Neutrophil (primary cell): ENCODE measurements around the gene GHITM.
A peak's percentile ranks its signal among the peaks of the same experiment; 100 is the strongest.
"Not testable (repeated sequence)": the region's sequence is repeated elsewhere in the genome, so short reads cannot be mapped to it uniquely, and the experiment has no call there.

Experiments used
- H3K27ac ChIP-seq: fragments of 200-600 bp; sonication (generic); 2 replicates; pipeline ENCODE4 v1.5.1; 2016; ENCODE audit warnings: mild to moderate bottlenecking, moderate library complexity
- H3K27me3 ChIP-seq: fragments of 200-600 bp; sonication (generic); 2 replicates; pipeline ENCODE4 v1.6.0; 2016; ENCODE audit warnings: mild to moderate bottlenecking
- H3K36me3 ChIP-seq: fragments of 200-600 bp; sonication (generic); 2 replicates; pipeline ENCODE4 v1.5.1; 2017
- H3K4me1 ChIP-seq, 2 experiments: fragments of 200-600 bp in 1 of 2; sonication (generic) in 1 of 2; 1 replicate in 1 of 2; 2 replicates in 1 of 2; pipeline versions ENCODE4 v1.5.1 to v1.6.1; 2013 to 2016; ENCODE audit warnings: low read depth in 1 of 2, low read length in 1 of 2, mild to moderate bottlenecking in 1 of 2, moderate library complexity in 1 of 2; ENCODE audit not compliant: control insufficient read depth in 1 of 2, insufficient read depth in 1 of 2
- H3K4me3 ChIP-seq, 2 experiments: fragments of 200-600 bp in 1 of 2; sonication (generic) in 1 of 2; 1 replicate in 1 of 2; 2 replicates in 1 of 2; pipeline ENCODE4 v1.5.1; 2013 to 2016; ENCODE audit warnings: low read depth in 1 of 2, low read length in 1 of 2, mild to moderate bottlenecking in 1 of 2, moderate library complexity in 1 of 2
- H3K9me3 ChIP-seq: fragments of 200-600 bp; sonication (generic); 2 replicates; pipeline ENCODE4 v1.5.1; 2016
- TF ChIP-seq, protein P1 (sequence below): fragments of 200-600 bp; sonication (generic); IDR thresholded peaks from 2 replicates; pipeline ENCODE4 v1.5.1; 2016; ENCODE audit warnings: antibody characterized with exemption

Gene GHITM

DNA sequence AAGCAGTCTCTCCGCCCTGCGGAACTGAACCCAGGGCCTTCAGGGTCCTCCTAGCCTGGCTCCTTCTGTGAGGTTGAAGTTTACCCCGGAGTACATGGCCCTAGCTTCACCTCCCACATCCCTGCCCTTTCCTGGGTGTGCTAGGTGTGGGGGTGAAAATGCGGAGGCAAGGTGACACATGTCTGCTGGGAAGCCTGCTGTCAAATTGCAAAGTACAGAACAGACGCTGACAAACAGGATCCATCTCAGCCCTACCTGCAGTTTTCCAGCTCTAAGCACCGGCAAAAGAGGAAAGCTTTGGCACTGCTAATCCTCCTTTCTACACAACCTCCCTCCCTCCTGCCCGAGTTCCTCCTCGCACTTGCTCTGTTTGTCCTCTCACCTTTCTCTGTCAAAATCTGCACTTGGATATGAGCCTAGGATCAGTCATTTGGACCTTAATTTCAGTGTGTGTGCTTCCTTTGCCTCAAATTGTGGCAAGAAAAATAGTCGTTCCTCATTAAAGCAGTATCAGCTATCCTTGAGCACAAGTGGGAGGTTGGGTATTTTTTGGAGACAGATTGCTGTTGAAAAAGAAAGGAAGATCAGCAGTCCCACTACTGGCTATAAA, 19.9 kb downstream of the GHITM start:
- peaks cover 45 to 47% of the 10 kb centered on the region in 2 experiments for H3K4me1 ChIP-seq
- TF ChIP-seq, protein P1, sequence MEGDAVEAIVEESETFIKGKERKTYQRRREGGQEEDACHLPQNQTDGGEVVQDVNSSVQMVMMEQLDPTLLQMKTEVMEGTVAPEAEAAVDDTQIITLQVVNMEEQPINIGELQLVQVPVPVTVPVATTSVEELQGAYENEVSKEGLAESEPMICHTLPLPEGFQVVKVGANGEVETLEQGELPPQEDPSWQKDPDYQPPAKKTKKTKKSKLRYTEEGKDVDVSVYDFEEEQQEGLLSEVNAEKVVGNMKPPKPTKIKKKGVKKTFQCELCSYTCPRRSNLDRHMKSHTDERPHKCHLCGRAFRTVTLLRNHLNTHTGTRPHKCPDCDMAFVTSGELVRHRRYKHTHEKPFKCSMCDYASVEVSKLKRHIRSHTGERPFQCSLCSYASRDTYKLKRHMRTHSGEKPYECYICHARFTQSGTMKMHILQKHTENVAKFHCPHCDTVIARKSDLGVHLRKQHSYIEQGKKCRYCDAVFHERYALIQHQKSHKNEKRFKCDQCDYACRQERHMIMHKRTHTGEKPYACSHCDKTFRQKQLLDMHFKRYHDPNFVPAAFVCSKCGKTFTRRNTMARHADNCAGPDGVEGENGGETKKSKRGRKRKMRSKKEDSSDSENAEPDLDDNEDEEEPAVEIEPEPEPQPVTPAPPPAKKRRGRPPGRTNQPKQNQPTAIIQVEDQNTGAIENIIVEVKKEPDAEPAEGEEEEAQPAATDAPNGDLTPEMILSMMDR, result no peak
- peaks cover 11% of the 10 kb centered on the region for H3K27me3 ChIP-seq
- H3K27ac ChIP-seq, result peak overlapping the region; percentile 39
- H3K36me3 ChIP-seq, result peaks cover 5% of the 10 kb centered on the region
- H3K4me3 ChIP-seq, result peak overlapping the region in 1 of 2 experiments; percentile 31
- H3K9me3 ChIP-seq, result no peaks in the 10 kb centered on the region

DNA sequence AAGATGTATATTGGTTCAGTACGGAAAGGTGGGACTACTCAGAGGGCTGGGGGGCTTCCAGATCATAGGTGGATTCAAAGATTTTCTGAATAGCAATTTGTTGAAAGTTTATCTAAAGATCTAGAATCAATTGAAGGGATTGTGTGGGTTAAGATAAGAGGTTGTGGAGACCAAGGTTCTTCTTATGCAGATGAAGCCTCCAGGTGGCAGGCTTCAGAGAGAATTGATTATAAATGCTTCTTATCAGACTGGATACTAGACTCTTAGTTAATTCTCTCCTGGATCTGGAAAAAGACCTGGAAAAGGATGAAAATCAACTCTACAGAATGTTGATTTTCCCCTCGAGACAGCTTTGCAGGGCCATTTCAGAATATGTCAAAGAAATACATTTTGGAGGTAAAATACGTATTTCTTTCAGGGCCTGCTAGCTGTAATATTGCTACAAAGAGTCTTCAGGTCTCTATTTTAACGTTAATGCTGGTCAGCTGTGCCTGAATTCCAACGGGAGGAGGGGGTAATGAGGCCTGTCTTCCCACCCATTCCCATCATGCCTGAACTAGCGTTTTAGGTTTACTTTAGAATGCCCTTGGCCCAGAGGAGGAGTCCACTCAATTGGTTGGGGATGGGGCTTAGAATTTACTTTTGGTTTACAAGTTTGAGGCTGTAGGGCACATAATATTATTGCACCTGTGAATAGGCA, 21.5 kb downstream of the GHITM start:
- peaks cover 27% of the 10 kb centered on the region for H3K27me3 ChIP-seq
- no peak overlapping the region for H3K4me3 ChIP-seq
- H3K4me1 ChIP-seq, result peaks cover 34 to 36% of the 10 kb centered on the region in 2 experiments
- H3K9me3 ChIP-seq, result no peaks in the 10 kb centered on the region
- no peaks in the 10 kb centered on the region for H3K36me3 ChIP-seq
- TF ChIP-seq, protein P1, result no peak
- no peak overlapping the region for H3K27ac ChIP-seq

DNA sequence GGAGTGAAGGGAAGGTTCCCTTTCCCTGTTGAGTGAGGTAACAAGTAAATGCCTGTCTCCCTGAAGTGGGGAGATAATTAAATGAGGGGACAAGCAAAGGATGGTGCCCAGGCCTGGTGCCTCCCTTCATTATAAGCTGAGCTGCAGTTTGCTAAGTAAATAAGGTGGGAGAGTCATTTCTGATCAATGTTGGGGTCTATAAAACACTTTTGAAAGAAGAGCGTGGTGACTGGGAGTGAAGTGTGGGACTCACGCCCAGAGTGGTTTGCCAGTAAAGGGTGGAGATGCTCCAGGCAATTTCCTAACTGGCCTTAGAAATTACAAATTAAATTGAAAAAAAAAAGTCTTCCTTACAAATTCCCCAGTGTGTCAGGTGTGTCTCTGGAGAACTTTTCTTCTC, 24.7 kb downstream of the GHITM start:
- Histone ChIP-seq H3K4me1 (peaks cover 4 to 5% of the 10 kb centered on the region in 2 experiments), H3K27ac (no peak overlapping the region), H3K36me3 (no peaks in the 10 kb centered on the region), H3K9me3 (no peaks in the 10 kb centered on the region), H3K27me3 (peaks cover 27% of the 10 kb centered on the region), H3K4me3 (no peak overlapping the region)
- TF ChIP-seq, protein P1, result no peak

DNA sequence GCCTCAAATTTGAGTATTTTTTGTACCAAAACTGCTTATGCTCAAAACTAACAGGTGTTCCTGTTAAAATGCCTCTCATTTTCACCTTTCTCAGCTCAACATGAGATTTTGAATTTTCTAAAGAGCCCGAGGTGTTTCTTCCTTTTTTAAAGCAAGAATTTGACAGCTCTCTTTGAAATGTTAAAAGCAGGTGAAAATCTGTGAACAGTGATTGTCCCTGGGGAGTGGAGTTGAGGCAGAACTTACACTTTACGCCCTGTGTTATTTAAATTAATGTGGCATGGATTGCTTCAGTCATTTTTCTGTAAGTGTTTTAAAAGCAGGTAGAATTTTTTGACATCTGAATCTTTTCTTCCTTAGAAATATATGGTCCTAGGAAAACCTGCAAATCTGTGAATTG, 25.1 kb downstream of the GHITM start:
- Histone ChIP-seq H3K27me3 (peaks cover 27% of the 10 kb centered on the region), H3K36me3 (no peaks in the 10 kb centered on the region), H3K9me3 (no peaks in the 10 kb centered on the region), H3K4me1 (peaks cover 0 to under 1% of the 10 kb centered on the region in 2 experiments), H3K4me3 (no peak overlapping the region), H3K27ac (no peak overlapping the region)
- TF ChIP-seq, protein P1, result no peak

DNA sequence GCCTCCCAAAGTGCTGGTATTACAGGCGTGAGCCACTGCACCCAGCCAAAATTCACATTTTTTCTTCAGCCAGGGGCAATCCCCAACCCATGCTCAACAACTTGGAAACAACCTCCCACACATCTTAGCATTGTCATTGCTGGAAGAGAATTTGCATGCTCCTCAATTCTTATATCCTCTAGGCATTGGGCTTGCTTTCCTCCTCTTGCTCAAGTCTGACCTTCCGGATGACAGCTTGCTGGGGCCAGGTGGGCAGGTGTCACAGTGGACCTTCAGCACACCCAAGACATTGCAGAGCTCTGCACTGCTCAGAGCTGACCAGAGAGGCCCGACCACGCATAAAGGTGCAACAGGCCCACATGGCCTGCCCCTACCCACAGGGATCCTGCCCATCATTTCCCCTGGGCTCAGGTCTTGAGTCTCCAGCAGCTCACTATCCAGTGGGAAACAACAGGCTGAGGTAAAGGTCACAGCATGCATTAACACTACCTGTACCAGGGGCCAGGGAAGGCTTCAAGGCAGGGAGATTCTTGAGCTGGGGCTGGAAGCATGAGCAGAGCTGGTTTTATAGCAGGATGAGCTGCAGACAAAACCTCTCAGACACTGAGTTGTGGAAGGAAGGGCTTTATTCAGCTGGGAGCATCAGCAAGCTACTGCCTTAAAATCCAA, 27.4 kb downstream of the GHITM start:
- Histone ChIP-seq H3K9me3 (no peaks in the 10 kb centered on the region), H3K4me1 (no peaks in the 10 kb centered on the region), H3K27me3 (peaks cover 27% of the 10 kb centered on the region), H3K27ac (no peak overlapping the region), H3K4me3 (no peak overlapping the region), H3K36me3 (no peaks in the 10 kb centered on the region)
- TF ChIP-seq, protein P1, result no peak

DNA sequence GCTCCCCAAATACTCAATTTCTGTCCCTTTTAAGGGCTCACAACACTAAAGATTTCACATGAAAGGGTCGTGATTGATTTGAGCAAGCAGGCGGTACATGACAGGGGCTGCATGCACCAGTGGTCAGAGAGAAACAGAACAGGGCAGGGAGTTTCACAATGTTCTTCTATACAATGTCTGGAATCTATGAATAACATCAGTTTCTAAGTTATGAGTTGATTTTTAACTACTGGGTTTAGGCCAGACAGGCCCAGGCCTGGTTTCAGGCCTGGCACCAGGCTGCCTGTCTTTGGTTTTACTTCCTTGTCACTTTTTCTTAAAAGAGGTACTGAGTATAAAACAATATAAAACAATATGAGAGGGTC, 28.0 kb downstream of the GHITM start:
- peaks cover 27% of the 10 kb centered on the region for H3K27me3 ChIP-seq
- not testable (repeated sequence) for H3K36me3 ChIP-seq, H3K4me3 ChIP-seq, H3K4me1 ChIP-seq, H3K27ac ChIP-seq, H3K9me3 ChIP-seq

DNA sequence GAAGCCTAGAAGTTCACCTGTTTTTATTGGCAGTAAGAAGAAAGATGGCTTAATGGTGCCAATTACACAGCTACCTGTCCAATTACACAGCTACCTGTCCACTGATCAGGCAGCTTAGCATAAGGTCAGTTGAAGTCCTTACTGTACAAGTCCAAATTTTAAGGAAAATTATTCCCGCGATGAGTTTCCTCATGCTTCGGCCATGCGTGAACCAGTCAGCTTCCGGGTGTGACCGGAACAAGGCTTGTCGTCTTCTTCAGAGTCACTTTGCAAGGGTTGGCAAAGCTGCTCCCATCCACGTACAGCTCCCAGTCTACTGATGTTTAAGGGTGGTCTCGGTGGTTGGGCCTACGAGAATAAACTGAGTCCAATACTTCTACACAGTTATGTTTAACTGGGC, 29.1 kb downstream of the GHITM start:
- not testable (repeated sequence) for H3K4me1 ChIP-seq, H3K27ac ChIP-seq, H3K4me3 ChIP-seq, H3K36me3 ChIP-seq, H3K9me3 ChIP-seq
- H3K27me3 ChIP-seq, result peaks cover 24% of the 10 kb centered on the region

DNA sequence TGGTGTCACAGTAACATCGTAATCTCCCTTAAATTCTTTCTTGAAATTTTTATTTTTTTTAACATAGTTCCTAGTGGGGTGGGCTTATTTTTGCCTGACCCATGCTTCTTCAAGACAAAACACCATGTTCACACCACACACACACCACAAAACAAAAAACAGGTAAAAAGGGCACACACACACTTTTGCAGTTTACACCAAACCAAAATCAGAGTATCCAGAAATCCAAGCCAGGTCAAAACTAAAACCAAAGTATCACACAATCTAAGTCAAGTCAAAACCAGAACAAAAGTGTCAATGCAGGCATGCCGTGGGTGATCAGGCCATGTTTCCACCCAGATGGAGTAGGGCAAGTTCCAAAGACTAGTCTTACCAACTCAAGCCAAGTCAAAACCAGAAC, 31.9 kb downstream of the GHITM start:
- H3K27ac ChIP-seq, H3K4me1 ChIP-seq, H3K9me3 ChIP-seq, H3K27me3 ChIP-seq, H3K4me3 ChIP-seq, H3K36me3 ChIP-seq: not testable (repeated sequence)
